Stimulated activated CD8-positive, alpha-beta memory T cell treated with anti-CD3 and anti-CD28 coated beads, Interleukin-15, amount 100 ng/mL, for 24 hours (primary cell): ENCODE results near the gene TANC2.
"Not testable (repeated sequence)": the region's sequence is repeated elsewhere in the genome, so short reads cannot be mapped to it uniquely, and the experiment has no call there.

Experiments
- DNase-seq: peaks from one replicate; pipeline ENCODE4 v3.0.0-alpha.2; 2020; ENCODE audit warnings: low read depth

The TANC2 gene

GRCh38 chr17:62964506-62964905, 1.5 kb upstream of the TANC2 start:
- DNase-seq: no peak

GRCh38 chr17:62965174-62965685, 805 bp upstream of the TANC2 start:
- DNase-seq: no peak

GRCh38 chr17:62966426-62967204, 580 bp downstream of the TANC2 start:
- peak; percentile 24 for DNase-seq

GRCh38 chr17:62967205-62967529, 1.1 kb downstream of the TANC2 start:
- DNase-seq: no peak

GRCh38 chr17:62968445-62968923, 2.4 kb downstream of the TANC2 start:
- no peak for DNase-seq

DNA sequence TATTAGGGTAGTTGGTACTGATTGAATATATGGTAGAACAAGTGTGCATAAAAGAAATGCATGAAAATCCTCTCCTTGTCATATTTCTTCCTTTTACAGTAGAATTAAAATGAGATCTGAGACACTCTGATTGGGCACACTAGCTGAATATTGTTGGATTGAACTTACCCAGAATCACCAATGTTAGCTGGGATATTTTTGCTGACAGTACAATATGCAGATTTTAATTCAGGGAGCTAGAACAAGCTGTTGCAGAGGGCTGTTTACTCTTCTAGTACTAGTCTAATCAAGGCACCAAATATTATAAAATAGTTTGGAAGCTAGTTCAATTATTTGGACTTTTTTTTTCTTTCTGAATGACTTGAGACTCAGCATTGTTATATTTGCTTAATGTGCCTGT, 4.6 kb downstream of the TANC2 start:
- DNase-seq: no peak

GRCh38 chr17:62971853-62972252, 5.8 kb downstream of the TANC2 start:
- DNase-seq: no peak

- DNase-seq: no peak
These were observed 8.8 kb downstream of the TANC2 start for GRCh38 chr17:62974788-62975187.

DNA sequence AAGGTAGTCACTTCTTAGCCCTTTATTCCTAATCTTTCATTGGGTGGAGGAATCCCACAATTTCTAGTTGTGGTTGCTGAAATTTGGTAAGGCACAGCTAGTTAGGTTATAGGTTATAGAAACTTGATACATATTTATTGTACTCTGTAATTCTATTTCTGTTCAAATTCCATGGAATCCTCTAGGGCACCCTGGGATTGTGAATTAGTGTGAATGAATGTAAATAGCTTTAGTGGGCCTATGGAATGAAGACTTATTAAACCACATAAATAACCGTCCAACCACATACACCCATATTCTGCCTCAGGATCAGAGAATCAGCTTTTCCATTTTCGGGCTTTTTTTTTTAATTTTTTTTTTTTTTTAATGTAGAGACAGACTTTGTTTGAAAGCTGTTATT, 9.2 kb downstream of the TANC2 start:
- no peak for DNase-seq

DNA sequence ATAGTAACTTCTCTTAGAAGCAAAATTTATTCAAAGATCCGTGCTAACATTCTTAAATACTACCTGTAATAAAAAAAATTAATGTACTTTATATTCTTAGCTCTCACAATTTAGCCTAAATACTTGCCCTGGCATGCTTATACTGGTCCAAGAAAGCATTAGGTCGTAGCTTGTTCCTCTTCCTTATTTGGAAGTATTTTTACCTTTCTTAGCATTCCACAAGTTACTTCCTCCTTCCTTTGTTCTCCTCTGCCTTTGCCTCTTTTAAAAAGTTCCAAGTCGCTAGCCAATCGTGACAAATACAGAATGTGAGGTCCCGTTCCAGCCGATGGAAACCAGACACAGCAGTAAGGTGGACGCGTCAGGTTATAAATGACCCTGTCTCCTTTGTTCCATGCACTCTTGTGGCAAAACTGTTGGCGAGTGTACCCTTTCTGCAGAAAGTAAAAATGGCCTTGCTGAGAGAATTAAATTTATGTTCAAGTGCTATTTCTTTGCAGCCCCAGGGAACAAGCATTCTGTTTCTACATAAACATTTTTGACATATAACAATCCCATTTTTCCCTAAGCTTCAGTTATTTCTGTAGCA, 10.7 kb downstream of the TANC2 start:
- DNase-seq: not testable (repeated sequence)

DNA sequence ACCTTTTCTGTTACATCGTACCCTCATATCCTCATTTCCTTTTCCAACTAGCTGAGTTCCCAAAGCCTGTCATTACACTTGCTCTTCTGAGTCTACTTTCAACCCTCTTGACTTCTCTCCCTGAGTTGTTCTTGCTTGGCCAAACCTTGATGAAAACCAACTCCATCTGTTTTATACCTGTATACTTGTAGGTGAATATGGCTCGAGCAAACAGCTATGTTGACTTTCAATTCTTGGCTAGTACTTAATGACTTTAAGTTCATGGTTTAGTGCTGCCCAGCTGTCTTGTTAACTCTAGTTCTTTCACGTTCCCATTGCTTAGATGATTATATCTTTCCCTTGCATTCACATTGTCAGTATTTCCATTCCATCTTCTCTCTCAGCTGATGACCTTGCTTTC, 14.8 kb downstream of the TANC2 start:
- no peak for DNase-seq

- no peak for DNase-seq
These were observed 15.9 kb downstream of the TANC2 start for GRCh38 chr17:62981933-62982332.

- no peak for DNase-seq
These were observed 18.8 kb downstream of the TANC2 start for GRCh38 chr17:62984801-62985200.

DNA sequence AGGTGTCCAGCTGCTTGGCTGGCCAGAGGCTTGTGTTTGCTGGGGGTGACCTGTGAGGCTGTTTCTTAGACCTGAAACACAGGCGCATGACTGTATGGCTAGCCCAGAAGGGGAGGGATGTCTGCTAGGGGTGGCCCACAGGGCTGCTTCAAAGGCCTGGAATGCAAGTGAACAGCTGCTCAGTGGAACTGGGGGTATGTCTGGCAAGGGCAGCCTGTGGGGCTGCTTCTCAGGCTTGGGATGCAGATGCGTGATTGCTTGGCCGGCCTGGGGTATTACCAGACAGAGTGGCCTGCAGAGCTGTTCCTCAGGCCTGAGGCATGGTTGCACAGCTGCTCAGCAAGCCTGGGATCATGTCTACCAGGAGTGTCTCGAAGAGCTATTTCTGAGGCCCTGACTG, 20.5 kb downstream of the TANC2 start:
- no peak for DNase-seq

DNA sequence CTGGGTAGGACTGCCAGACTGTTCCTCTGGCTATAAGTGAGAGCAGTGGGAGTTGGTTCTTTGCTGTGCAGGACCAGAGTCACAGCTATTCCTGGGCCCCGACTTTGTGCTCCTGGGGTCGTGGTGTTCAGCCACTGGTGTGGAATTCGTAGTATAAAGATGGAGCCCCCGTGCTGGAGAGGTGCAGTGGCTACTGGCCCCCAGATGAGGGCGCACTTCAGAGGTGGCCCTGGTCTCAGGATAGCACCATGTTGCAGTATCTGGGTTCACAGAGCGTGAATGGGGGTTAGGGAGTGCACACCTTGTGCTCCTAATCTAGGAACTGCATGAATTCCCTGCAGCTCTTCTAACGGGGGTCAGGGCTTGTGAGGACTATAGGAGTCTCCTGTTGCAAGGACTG, 21.1 kb downstream of the TANC2 start:
- DNase-seq: no peak

DNA sequence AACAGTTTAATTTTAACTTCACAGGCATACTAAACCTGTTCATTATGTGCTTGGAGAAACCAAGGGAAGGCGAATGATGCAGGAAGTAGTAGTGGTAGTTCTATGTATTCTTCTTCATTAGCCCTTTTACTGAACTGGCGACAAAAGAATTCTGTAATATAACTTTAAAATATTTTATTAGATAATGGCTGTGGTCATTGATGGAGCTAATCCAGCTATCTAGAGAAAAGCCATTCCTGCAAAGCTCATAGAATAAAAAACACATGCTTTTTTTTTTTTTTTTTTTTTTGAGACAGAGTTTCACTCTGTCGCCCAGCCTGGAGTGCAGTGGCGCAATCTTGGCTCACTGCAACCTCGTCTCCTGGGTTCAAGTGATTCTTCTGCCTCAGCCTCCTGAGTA, 23.5 kb downstream of the TANC2 start:
- no peak for DNase-seq

- no peak for DNase-seq
These were observed 28.9 kb downstream of the TANC2 start for GRCh38 chr17:62994931-62995330.

- DNase-seq: no peak
These were observed 29.4 kb downstream of the TANC2 start for GRCh38 chr17:62995377-62995885.

GRCh38 chr17:62996221-62996620, 30.2 kb downstream of the TANC2 start:
- DNase-seq: no peak

- no peak for DNase-seq
These were observed 32.1 kb downstream of the TANC2 start for GRCh38 chr17:62998166-62998565.

GRCh38 chr17:62998665-62999393, 32.8 kb downstream of the TANC2 start:
- DNase-seq: no peak

DNA sequence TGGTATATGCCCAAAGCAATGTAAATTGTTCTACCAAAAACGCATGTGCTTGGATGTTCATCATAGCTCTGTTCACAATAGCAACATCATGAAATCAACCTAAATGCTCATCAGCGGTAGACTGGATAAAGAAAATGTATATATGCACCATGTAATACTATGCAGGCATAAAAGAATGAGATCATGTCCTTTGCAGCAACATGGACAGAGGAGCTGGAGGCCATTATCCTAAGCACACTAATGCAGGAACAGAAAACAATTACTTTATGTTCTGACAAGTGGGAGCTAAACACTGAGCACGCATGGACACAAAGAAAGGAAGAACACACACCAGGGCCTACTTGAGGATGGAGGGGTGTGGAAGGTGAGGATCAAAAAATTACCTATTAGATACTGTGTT, 33.7 kb downstream of the TANC2 start:
- DNase-seq: no peak
